DLD1 (cell line): ENCODE data around the gene PRR7.
"Not testable (repeated sequence)": the region's sequence is repeated elsewhere in the genome, so short reads cannot be mapped to it uniquely, and the experiment has no call there.

ENCODE experiments used
- in situ Hi-C: cut with HindIII; loops from 2 replicates; pipeline ENCODE4 v1.10.0; 2017; ENCODE audit warnings: low sequenced_read_pairs

PRR7 gene

DNA sequence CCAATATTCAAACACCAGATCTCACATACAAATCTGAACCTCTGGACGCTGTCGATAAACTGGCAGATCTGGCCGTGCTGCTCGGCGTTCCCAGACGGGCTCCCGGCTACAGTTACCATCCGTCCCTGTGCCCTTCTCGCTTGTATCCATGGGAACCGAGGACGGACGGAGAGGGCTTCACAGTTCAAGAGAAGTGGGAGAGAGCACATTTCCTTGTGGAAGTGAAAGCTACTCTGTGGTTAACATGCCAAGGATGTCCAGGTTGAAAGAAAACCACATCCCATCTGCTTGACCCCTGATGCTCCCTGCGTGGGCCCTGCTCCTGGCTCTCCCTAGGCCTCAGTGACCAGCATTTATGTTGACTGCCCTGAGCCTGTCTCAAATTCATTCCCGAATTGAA, 33.2 kb downstream of the PRR7 start:
- in situ Hi-C loops: no loop called here

DNA sequence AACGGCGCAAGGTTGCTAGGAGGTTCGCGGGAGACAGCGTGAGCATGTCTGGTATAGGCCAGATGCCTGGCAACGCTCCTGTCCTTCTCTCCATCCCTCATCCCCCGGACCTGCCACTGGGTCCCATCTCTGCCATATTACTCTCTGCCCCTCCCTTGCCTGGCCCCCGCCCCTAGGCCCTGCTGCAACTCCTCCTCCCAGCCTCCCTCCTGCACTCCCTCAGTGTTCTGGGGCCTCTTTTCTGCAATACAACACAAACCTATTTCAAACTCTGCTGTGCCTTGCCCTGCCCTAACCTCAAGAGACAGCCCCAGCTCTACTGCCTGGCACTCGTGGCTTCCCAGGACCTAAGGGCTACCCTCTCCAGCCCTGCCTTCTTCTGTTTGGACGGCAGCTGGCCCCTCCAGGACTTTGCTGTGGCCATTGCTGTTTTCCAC, 35.8 kb downstream of the PRR7 start:
- in situ Hi-C loops: no loop called here

GRCh38 chr5:177483042-177483441, 36.4 kb downstream of the PRR7 start:
- in situ Hi-C loops: no loop called here

- in situ Hi-C loops: no loop called here
These were observed 37.6 kb downstream of the PRR7 start for GRCh38 chr5:177483994-177484901.

DNA sequence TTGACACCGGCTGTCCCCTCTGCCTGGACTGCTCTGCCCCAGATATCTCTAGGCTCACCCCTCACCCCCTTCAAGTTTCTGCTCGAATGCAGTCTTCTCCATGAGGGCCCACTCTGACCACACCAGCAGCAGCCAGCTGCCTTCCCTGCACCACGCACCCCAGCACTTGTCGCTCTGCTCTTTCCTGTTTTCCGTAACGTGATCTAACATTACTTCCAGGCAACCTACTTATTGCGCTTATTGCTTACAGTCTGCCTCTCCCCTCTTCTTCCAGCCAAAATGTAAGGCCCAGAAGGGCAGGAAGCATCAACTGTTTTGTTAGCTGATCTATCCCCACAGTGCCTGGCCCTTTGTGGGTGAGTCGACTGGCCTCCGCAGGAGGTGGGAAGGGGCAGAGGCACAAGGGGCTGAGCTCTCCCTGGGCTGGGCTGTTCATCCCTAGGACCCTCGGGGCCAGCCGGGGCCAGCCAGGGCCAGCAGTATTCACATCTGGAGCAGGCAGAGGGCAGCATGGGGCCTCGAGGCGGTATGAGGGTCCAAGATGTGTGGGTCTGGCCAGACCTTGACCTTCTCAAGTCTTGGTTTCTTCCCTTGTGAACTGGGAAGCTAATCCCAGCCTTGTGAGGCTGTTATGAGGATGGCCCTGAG, 38.4 kb downstream of the PRR7 start:
- in situ Hi-C loops: no loop called here

- in situ Hi-C loops: not testable (repeated sequence)
These were observed 39.1 kb downstream of the PRR7 start for GRCh38 chr5:177485753-177486152.

- in situ Hi-C loops: no loop called here
These were observed 39.6 kb downstream of the PRR7 start for GRCh38 chr5:177486256-177486655.

GRCh38 chr5:177487144-177487543, 40.5 kb downstream of the PRR7 start:
- in situ Hi-C loops: no loop called here

DNA sequence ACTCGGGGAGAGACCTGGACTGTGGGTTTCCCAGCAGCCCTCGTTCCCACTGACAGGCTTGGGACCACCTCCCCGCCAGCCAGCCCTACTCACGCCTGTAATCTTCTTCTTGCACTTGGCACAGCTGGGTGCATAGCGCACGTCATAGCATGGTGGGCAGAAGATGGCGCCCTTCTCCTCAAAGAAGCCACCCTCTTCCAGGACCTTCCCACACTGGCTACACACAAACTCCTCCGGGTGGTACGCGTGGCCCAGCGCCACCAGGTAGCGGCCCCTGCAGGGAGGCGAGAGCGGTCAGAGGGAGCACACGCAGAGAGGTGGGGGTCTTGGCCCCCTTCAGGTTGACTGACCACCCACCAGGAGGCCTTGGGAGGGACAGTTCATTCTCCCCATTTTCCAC, 41.4 kb downstream of the PRR7 start:
- in situ Hi-C loops: no loop called here

DNA sequence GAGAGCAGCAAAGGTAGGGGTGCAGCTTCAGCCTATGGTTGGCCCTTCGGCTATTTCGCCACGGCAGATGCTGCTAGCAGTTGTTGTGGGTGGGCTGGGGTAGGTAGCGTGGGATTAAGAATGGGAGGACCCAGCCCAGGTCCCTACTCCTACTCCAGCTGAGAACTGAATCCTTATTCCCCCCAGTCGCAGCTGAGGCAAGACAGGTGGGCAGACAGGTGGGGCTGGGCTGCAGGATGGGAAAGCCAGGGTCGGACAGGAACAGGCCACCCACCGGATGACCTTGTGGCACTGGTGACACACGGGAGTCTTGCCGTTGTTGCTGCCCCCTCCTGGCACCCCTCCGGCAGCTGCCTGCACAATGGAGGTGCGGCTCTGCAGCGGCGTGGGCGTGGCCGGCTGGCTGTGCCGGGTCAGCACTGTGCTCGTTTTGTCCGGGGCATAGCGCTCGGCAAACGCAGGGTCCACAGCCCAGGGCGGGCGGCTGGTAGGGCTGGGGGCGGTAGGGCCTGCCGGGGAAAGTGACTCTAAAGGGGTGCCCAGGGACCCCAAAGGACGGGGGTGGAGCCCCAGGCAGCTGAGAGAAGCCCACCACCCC, 42.6 kb downstream of the PRR7 start:
- in situ Hi-C loops: no loop called here

DNA sequence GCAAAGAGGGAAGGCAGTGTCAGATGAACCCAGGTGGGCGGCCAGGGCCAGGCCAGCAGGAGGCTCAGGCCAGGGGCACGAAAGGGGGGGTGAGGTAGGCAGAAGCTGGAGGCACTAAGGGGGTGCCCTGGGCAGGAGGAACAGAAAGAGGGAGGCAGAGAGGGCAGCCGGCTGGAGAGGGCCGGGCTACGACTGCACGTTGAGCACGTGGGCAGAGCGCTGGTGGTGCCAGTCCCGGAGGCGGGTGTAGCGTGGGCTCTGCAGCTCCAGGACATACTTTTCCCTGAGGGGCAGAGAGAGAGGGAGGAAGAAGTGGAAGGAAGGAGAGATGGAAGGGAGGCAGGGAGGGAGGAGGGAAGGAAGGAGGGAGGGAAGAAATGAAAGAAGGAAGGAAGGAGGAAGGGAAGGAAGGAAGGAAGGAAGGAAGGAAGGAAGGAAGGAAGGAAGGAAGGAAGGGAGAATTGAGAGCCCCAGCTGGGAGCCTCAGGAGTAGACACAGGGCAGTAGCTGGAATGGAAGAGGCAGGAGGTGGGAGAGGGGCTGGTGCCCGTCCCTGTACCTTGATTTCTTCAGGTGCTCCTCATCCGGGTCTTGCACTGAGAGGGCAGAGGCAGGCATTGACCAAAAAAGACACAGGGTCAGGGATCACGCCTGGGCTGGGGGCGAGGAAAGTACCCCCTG, 43.8 kb downstream of the PRR7 start:
- in situ Hi-C loops: no loop called here

DNA sequence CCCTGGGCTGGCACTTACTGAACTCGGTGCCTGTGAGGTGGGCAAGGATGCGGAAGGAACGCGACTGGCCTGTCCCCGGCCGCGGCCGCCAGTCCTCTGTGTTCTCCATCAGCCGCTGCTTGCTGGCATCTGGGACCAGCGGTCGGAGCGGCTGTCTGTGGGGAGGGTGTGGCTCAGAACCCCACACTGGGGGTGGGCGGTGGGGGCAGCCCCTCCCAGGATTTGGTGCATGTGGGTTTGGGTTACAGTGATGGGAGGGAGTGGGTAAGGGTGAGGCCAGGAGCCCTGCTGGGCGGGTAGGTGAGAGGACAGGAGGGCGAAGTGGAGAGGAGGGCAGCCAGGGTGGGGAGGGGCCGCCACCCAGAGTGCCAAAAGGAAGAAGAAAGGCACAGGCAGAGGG, 44.4 kb downstream of the PRR7 start:
- in situ Hi-C loops: no loop called here

GRCh38 chr5:177491429-177491945, 44.9 kb downstream of the PRR7 start:
- in situ Hi-C loops: no loop called here

DNA sequence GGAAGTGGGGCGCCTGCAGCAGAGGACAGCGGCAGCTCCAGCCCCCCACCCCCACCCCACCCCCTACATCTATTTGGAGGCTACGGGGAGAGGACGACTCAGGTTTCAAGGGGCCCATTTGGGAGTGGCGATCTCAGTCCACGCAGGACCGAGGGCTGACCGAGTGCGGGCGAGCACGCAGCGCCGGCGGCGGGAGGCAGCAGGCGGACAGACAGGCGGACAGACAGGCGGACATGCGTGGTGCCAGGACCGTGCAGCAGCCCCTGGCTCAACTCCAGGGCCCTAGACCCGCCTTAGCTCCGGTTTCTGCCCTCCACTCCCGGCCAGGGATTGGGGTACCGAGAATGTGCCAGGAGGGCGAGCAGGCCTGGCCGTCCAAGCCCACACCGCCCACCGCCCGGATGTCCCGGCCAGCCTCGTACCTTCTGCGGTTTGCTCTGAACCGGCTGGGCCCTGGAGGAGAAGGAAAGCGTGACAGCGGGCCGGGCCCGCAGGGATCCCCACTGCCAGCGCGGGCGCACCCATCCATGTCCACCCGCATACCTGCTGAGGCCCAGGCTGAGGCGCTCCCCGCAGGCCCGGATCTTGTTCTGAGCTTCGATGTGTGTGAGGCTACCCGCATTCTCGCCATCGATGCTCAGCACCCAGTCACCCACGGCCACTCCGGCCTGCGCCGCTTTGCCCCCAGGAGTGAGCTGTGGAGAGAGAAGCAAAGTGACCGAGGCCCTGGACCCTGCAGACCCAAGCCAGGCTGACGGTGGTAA, 45.6 kb downstream of the PRR7 start:
- in situ Hi-C loops: no loop called here

GRCh38 chr5:177492841-177493240, 46.2 kb downstream of the PRR7 start:
- in situ Hi-C loops: no loop called here

DNA sequence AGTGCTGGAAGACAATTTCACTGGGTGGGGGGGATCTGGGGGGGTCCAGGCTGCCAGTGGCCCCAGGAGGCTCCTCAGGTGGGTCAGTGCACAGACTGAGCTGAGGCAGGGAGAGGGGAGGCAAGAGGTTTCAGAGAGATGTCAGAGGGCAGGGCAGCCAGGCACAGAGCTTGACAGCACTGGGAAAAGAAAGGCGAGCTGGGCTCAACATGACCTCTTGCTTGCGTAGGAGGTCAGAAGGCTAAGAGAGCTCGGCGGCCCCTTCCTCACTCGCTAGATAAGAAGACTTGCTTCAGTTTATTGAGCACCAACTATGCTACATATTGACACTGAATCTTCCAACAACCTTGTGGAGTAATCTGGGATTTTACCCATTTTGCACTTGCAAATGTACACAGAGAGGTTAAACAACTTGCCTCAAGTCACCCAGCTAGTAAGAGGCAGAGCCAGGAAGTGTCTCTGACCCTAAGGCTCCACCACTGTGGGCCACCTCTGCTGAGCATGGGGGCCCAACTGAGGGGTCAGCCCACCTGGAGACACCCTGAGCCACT, 47.3 kb downstream of the PRR7 start:
- in situ Hi-C loops: no loop called here

- in situ Hi-C loops: no loop called here
These were observed 48.0 kb downstream of the PRR7 start for GRCh38 chr5:177494346-177495195.

- in situ Hi-C loops: no loop called here
These were observed 48.8 kb downstream of the PRR7 start for GRCh38 chr5:177495243-177496060.
